GM19468 (cell line): ENCODE data around the gene KCNQ5.
"Not testable (repeated sequence)": the region's sequence is repeated elsewhere in the genome, so short reads cannot be mapped to it uniquely, and the experiment has no call there.

Source experiments
- ATAC-seq: cut with Tn5 transposase; IDR thresholded peaks from one replicate; pipeline ENCODE4 v1.9.1; 2021; ENCODE audit warnings: mild to moderate bottlenecking, moderate library complexity, moderate number of reproducible peaks; ENCODE audit not compliant: unreplicated experiment; ENCODE audit errors: extremely low read depth

Gene KCNQ5

DNA sequence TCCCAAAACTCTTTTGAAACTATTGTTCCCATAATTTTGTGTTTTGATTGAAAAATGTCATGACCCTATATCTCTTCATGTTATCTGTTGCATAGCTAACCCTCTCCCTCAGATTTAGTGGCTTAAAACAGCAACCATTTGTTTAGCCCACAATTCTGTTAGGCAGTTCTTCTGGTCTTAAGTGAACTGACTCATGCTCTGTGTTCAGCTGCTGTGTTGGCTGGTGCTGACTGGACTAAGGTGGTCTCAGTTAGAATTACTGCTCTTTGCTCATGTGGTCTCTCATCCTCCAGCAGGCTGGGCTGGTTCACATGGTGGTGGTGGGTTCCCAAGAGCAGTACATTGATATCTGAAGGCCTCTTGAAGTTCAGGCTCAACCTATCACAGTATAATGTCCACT is 522.7 kb downstream of the KCNQ5 start:
- ATAC-seq = no peak

DNA sequence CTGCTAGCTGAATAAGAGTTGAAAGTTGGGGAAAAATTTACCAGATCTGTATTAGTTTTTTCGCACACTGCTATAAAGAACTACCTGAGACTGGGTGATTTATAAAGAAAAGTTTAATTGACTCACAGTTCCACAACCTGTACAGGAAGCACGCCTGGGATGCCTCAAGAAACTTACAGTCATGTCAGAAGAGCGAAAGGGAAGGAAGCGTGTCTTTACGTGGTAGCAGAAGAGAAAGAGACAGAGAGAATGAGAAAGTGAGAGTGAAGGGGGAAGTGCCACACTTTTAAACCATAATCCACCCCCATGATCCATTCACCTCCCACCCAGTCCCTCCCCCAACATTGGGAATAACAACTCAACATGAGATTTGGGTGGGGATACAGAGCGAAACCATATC is 523.8 kb downstream of the KCNQ5 start:
- no peak for ATAC-seq

DNA sequence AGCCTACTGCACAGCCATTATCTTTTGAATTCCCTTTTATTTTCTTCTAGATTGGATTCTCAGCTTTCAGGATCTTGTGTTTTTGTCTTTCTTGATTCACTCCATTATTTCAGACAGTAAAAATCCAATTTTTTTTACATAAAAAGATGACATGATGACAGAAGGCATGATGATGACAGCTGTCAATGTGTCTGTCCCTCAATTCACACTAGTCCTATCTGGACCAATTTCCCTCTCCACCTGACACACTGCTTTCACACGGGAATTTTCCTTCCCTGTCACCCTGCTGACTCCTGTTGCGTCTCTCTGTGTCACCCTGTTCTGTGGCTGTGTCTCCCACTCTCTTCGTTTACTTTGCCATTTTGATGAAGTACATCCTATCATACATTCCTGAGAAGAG is 529.9 kb downstream of the KCNQ5 start:
- no peak for ATAC-seq

DNA sequence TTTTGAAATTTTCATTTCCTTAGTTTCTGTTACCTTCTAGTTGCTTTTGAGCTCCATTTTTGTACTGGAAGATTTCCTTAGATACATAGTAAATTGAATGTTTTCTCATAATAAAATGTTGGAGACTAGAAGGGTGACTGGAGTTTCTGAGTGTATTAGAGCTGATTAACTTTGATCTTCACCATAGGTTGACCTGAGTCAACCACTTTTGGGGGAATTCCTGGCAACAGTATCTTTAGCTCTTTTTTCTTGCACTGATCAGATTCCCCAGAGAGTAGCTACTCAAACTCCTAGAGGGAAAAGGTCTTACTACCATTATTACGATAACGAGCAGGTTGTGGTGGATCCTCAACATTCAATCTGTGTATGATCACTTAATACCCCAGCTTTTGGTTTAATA is 530.7 kb downstream of the KCNQ5 start:
- no peak for ATAC-seq

DNA sequence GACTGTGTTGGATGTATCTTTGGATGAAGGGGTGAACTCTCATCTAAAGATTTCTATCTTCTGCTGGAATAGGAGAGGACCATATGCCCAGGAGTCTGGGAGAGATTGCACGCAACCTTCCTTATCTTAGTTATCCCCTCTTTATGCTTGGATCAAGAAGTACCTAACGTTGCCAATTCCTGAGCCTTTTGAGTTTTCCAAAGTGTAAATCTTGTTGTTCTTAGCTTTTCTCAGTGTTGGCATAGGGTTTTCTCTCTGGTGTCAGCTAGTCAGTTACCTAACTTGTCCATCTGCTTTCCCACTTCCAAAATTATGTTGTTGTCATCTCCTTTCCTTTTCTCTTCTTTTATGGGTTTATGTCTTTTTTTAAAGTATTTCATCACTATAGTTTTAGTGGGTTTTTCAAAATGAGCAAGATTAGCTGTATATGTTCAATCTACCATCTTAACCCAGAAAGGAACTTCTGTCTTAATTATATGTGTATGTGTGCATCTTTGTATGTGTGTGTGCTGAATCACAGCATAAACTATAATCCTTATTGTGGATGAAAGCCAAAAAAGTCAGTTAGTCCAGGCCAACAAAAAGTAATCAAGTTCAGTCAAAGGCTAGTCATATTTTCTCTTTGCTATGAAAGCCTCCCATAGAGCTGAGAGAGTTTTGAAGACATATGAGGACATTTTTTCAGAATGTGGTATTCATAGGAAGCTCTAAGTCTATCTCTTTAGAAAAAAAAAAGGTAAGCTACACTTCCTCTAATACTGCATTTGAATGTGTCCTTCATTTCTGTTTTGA is 531.3 kb downstream of the KCNQ5 start:
- no peak for ATAC-seq

DNA sequence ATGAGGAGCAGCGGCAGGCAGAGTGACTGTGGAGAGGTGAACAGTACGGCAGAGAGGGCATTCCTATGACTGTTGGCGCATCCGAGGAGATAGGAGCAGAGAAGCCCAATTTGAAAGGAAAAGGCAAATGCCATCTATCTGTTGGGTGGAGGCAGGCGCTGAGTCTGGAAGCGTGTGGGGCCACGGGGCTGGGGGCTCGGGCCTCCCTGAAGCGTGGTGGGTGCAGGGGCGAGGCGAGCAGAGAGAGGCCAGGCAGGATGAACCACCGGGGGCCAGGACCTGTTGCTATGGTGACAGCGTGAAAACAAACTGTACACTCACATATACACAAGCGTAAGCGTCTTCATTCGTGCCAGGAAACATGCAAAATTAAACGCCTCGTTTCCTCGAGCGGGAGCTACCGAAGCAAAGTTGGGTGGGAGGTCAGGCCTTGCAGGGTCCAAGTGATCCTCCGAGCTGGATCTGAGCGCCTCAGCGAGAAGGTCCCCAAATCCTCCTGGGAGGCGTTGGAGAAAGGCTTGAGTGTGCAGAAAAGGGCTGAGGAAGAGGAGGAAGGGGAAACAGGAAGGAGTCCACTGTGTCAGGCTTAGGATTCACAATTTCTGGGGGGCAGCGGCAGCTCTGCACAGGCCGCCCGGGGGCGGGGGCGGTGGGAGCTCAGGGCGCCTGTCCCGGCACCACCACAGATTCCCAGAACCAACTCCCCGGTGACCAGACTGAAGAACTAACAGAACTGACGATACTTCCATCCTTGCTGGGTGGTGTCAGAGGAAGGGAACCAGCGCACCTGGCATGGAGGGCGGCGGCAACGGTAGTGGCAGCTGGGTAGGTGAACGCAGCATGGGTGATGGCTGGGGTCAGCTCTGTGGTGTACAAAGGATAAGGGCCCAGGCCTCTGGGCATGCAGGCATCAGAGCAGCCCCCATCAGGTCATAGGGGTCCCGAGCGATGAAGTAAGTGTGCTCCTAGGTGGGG is 535.2 kb downstream of the KCNQ5 start:
- no peak for ATAC-seq

DNA sequence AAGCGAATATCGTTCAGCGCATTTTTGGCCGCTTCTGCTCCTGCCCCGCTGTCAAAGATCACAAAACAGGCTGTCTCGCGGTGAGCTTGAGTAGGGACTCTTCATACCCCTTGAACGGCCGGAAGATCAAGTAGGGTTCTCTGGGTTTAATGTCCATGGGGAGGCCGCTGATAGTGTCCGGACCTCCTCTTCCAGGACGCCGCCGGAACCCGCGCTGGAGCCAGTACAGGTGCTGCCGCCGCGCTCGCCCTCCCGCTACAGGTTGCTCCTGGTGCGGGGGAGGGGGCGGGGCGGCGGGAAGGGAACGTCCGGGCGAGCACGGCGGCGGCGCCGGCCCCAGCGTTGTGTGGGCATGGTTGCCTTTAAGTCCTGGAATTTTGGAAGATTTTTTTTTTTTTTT is 536.0 kb downstream of the KCNQ5 start:
- no peak for ATAC-seq

DNA sequence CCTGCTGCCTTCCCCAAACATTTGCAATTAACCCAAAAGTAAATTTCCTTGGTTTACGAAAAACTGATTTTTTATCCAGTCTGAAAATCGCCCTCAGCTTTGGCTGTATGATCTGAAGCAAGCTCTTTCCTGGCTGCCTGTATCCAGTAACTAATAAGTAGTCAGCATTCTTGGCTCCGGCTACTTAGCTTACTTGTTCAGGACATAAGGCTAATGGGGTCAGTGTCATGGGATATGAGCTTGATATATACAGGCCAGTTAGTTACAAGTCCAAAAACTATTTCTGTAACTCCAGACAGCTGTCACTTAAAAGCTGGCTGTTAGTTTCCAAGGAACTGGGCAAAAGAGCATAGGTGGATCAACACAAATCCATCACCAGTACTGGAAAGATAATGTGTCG is 547.2 kb downstream of the KCNQ5 start:
- ATAC-seq = no peak

DNA sequence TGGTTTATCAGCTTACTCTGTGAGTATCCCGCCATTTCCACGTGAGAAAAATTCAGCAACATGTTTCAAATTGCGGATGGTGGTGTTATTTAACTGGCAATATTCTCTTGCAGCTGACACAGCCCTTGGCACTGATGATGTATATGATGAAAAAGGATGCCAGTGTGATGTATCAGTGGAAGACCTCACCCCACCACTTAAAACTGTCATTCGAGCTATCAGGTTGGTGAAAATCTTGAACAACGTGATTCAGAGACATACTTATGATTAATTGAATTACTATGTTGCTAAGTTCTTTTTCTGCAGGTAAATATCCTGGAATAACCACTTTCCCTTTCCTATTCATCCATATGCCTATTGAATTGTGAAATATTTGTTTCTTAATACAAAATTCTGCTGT is 547.8 kb downstream of the KCNQ5 start:
- ATAC-seq = no peak

DNA sequence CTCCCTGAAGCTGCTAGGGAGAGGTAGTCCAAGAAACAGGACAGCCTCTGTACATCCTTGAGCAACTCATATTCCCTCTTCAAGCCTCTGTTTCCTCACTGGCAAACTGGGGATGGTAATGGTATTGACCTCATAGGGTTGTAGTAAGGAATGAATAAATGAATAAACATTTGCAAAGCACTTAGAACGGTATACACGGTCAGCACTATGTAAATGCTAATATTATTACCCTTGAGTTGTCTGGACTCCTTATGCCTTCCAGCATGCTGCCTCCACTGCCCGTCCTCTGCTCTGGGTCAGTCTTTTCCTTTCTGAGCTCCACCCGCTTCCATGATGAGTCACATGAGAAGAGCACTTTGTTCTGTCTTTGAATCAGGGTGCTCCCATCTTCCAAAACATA is 552.8 kb downstream of the KCNQ5 start:
- ATAC-seq = no peak

DNA sequence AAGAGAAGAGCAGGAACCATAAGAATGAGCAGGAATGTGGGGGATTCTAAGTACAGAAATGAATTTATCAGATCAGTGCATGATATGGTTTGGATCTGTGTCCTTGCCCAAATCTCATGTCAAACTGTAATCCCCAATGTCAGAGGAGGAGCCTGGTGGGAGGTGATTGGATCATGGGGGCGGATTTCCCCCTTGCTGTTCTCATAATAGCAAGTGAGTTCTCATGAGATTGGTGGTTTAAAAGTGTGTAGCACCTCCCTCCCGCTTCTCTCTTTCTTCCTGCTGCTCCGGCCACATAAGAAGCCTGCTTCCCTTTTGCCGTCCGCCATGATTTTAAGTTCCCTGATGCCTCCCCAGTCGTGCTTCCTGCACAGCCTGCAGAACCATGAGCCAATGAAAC is 554.2 kb downstream of the KCNQ5 start:
- no peak for ATAC-seq

DNA sequence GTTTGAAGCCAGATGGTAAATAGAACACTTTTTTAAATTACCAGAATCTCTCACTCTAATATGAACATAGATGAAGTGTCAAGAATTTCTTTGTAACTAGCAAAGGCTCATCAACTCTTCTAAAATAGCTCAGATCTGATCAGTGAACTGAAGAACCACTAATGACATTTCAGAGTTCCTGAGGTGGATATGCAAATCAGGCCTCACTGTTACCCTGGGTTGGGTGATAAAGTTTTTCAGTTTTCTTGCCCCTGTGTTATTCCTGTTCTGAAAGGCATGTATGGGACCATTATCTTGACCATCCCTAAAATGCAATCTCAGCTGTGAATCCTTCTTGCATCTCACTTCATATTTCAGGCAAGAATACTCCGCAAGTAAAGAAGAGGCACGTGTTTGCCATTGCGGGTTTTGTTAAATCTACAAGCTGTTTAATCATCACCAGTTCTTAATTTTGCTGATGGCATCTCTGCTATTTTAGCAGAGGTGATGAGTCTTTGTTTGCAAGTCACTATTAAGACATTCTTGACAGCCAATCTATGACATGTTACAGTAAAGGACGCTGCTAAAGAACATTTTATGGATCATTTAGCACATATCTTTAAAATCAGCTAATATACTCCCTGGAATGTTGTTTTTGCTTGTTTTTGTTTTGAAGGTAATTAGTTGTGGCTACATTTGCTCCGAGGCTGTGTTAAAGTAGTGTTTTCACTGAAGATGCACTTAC is 555.5 kb downstream of the KCNQ5 start:
- ATAC-seq = peak; percentile 62

DNA sequence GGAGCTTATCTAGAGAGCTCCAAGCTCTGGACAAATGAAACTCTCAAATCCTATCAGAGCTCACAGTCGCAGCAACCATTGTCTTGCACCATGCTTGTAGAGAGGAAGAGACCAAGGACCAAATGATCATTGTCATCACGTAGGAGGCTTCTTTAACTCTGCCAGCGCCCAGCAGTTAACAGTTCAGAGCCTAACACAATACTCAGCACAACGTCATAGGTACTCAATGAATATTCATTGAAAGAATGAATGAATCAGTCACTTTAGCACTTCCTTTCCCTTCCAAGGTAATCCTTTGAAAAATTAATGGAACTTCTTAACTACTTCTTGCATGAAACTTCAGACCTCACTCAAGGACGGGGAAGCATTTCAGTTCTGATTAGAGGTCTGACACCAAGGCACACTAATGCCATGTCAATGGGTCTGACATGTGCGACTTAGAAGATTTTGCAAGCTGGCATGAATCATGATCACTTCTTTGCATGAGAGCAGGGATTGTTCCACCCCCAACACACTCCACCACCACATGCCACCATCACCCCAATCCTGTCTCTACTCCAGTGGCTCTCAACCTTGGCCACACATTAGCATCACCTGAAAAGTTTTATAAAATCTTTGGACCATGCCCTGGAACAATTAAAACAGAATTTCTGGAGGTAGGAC is 558.3 kb downstream of the KCNQ5 start:
- ATAC-seq = no peak

DNA sequence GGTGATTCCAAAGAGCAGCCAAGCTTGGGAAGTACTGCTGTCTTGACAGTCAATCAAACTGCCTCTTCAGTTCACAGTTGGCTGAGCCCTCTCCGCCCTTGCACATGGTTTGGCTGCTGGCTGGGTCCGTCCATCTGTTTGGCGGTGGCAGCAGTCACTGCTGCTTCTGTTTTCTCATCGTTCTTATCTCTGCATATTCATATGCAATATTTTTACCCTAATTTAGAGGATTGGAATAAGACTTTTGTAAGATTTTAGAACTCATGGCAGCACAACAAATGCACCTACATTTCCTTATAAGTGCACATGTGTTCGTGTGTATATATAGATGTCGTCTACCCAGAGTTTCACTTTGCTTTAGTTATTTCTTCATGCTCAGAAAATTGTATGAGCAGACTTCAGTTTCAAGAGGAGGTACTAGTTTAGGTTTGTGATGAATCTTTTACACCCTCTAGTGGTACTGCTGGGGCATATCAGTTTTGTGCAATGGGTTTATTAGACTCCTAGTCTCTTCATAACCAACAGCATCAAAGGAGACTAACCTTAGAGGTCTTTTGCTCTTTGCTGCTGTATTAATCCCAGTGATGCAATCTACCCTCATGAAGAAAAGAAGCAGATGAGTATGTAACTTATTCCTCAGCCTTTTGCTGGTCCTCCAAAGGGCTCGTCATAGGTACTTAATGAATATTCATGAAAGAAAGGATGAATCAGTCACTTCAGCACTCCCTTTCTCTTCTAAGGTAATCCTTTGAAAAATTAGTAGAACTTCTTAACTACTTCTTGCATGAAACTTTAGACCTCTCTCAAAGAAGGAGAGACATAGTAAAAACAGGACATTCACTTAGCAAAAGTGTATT is 559.1 kb downstream of the KCNQ5 start:
- peak; percentile 51 for ATAC-seq

DNA sequence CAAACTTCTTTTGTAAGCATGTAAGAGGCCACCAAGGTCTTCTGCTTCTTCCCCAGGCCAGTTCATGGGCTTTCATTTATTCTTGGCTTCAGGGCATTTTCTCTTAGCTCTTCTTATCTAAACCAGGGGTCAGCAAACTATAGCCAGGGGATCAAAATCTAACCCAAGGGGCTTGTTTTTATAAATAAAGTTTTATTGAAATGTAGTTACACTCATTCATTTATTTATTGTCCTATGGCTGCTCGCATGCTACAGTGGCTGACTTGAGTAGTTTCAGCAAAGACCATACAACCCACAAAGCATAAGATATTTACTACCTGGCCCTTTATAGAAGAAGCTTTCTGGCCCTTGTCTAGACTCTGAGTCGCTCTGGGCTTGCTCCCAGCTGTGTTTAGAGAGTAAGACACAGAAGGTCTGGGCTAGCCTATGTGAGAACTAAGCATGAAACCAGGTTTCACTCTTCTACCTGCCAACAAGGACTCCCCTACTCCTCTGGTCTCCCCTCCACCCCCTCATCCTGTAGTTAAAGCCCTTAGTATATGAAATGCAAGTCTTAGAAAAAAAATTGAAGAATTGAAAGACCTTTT is 560.2 kb downstream of the KCNQ5 start:
- no peak for ATAC-seq

DNA sequence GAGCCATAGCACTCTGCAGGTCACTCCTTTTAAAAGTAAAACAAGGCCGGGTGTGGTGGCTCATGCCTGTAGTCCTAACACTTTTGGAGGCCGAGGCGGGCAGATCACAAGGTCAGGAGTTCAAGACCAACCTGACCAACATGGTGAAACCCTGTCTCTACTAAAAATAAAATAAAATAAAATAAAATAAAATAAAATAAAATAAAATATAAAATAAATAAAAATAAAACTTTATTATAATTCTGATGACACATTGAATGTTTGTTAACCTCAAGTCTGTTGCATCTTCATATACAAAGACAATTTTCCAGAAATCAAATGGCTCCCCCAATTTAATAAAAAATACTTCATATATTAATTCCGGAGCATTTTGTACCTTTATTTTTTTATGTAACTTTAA is 571.4 kb downstream of the KCNQ5 start:
- ATAC-seq = not testable (repeated sequence)

DNA sequence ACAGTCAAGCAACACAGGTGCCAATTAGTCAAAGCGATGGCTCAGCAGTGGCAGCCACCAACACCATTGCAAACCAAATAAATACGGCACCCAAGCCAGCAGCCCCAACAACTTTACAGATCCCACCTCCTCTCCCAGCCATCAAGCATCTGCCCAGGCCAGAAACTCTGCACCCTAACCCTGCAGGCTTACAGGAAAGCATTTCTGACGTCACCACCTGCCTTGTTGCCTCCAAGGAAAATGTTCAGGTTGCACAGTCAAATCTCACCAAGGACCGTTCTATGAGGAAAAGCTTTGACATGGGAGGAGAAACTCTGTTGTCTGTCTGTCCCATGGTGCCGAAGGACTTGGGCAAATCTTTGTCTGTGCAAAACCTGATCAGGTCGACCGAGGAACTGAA is 572.9 kb downstream of the KCNQ5 start:
- ATAC-seq = no peak

DNA sequence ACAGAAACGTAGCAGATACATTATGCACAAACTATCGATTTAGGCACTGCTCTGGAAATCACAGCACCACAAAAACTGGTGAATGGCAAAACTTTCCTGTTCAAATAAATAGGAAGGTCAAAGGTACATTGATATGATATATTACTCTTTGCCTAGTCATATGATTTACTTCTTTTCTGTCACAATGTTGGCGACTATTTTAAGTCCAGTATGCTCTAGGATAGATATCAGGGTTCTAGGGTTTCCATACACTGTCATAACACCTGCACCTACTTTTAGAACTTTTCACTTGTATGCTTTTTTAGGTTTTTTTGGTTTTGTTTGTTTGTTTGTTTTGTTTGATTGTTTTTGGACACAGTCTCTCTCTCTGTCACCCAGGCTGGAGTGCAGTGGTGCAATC is 578.4 kb downstream of the KCNQ5 start:
- no peak for ATAC-seq

DNA sequence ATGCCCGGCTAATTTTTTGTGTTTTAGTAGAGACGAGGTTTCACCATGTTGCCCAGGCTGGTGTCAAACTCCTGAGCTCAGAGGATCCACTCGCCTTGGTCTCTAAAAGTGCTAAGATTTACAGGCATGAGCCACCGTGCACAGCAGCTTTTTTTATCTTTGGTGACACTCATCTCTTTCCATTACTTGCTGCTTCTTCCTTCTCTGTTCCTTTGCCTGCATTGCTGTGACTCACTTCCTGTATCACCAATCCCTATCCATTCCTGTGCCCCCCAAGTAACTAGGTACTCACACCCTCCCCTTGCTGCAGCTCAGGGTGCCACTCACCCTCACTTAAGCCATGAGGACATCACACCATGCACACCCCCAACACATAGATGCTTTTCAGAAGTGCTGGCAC is 578.9 kb downstream of the KCNQ5 start:
- no peak for ATAC-seq
